Left lobe of liver (tissue), 2 donors: ENCODE data around the gene LDHB. TPM values are rescaled to one million over a fixed set of nuclear protein-coding genes. Genes with fewer than 3 reads are reported as not detected.
"Not testable (repeated sequence)": the region's sequence is repeated elsewhere in the genome, so short reads cannot be mapped to it uniquely, and the experiment has no call there.

Source experiments
- ATAC-seq: fragments of 200-7000 bp; cut with Tn5 transposase; one replicate; pipeline ENCODE4 v1.9.1; 2020; ENCODE audit warnings: mild to moderate bottlenecking, moderate library complexity
- DNase-seq: peaks from one replicate; pipeline ENCODE4 v3.0.0-alpha.2; 2020; ENCODE audit warnings: low spot score
- total RNA-seq: library from RNA; stranded (reverse); gene quantifications from one replicate; pipeline ENCODE4 v1.2.1, GENCODE V29; 2021
- donor health status: DM: no; HTN: no; CAD: no; lungs with moderate emphysema.
- donor health status: DM: no; HTN: yes; CAD: no.

The LDHB gene
- total RNA-seq, 1 donor from 2014 or later: 23.2 TPM

DNA sequence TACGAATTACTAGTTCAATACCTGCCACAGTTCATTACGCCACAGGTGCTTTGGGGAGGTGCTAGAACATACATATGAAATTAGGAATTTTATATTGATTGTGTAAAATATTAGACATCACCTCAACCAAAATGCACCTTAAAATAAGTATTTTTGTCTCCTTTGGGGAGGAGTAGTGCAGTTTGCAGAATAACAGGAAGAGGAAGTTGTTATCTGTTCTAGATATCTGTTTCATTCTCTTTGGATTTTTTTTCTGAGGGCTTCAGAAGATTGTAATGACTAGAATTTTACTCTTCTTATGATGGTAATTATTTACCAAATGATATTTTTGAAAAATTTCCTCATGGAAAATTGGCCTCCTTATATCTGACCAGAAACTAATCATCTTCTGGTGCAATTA is 43.1 kb downstream of the LDHB start:
- ATAC-seq: no peak
- DNase-seq: no peak

DNA sequence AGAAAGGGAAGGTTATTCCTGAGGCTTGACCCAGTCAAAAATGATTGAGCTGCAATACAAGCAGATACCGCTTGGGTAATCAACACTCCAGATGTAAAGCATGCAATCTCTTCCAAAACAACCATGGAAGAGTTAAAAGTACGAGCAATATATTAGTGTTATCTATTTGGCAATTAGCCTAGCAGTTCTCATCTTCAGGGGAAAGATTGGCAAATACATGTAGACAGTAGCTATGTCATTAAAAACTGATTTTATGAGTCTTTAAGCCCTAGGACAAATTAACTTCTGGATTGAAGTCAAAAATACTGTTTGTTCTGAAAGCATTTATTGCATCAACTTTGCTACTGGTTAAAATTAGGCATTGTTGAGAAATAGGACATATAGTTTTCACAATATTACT is 43.7 kb downstream of the LDHB start:
- ATAC-seq (peak; percentile 78), DNase-seq (no peak)

DNA sequence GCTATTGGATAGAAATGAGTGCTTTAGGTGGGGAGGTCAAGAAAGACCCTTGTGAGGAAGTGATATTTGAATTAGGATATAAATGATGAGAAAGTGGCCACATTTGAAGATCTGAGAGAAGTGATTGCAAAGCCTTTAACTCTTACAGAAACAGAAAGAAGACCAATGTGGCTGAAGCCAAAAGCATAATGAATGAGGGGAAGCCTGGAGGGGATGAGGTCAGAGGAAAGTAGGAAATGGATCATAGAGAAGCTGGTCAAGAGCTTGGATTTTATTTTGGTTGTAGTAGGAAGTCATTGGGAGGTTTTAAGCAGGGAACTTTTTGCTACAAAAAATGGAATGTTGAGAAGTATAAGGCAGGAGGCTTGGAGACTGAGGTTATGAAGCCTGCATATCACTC is 49.4 kb downstream of the LDHB start:
- DNase-seq (no peak), ATAC-seq (no peak)

DNA sequence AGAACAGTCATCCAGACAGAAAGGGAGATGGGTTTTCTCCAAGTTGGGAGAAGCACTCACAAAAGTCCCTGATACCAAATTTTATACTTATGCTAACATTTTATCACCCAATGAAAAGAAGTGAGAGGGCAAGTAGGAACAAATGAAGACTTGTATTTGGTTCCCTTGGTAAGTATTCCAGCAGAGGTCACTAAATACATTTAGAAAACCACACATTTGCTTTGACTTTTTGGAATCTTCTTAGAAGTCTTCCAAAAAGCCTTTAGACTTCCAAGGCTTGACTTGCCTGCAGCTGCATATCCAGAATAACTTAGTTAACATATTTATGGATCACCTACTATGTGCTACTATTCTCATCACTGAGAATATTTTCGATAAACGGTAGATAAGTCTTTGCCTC is 49.9 kb downstream of the LDHB start:
- ATAC-seq (peak; percentile 45), DNase-seq (no peak)

DNA sequence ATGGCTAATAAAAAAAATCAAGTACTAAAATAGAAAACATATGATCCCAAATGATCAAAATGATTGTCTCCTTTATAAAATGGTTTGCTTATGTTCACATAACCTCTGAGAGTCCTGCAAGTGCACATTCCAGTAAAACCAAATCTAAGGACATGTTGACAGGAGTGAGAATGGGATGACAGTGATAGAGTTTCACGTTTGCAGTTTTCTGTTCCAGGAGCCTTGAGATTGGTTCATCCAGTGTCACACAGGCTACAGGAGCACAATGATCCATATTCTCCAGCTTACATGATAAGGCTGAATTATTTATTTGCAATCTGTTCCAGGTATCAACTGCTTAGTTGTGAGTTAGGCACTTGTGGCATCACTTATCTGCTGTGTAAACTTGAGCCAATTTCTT is 51.5 kb downstream of the LDHB start:
- DNase-seq (no peak), ATAC-seq (no peak)

DNA sequence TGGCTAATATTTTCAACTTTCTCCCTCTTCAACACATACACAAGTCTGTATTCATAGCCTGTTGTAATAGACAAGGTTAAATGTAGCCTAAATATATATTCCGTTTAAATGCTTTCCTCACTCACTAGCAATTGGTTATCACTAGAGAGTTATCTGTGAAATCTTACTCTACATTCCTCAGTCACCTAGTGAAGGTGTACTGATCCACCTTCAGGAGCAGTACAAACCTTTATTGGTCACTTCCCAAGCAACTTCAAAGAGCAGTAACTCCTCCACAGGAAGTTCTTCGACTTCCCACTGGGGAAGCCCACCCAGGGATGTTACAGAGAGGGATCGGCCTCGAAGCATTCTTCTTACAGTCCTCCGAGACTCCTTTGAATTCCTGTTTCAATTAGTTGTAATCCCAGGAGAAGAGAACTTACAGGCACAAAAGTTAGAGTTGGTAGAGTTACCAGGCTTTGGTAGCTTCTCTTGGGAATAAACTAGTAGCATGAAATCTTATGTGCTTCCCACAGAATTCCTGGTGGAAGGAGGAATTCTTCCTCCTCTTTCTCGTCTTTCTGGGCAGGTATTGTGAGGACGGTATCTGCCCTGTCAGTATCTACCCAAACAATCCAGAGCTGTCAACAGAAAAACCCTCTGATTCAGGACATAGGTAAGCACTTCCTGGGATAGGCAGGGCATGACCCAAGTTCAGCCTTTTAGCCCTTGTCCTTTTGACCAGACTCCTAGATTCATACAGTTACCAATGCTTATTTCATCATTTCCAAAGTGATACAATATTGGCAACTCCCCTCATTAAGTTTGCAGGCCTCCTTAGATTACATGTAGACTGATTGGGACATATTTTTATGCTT is 53.2 kb downstream of the LDHB start, which contains the start of gene GYS2:
GYS2 (minus strand) TSS at position 603 of the 857 bp plus-strand sequence; CDS start at position 348, 255 bp downstream.
- DNase-seq (peak; percentile 70), ATAC-seq (peak; percentile 87)

DNA sequence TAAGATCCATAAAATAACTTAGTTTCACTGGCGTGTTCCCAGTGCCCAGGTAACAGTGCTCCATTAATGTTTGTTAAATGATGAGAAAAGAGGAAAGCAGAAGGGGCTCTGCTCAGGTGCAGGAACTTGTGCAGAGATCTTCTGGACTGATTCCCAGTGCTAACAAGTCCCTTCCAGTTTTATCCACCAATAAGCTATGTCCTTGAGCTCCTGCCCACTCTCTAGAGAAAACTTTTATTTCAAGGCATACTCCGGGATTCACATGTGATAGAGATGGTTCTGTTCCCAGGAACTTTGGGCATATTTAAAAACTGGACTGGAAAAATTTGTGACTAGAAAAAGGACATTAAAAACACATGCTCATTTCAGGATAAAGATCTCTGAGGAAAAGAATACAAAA is 54.9 kb downstream of the LDHB start:
- ATAC-seq (peak; percentile 22), DNase-seq (no peak)

DNA sequence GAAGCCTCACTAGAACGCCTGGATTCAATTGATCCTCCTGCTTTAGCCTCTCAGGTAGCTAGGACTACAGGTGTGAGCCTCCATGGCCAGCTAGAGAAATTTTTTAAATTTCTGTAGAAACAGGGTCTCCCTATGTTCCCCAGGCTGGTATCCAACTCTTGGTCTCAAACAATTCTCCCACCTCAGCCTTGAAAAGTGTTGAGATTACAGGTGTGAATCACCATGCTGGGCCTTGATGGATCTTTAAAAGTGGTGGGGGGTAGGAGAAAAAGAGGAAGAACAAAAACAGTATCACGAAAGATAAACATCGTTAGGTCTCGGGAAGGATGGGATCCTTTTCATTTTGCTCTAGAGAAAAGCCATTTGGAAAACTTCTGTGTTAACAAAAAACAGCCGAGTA is 57.4 kb downstream of the LDHB start:
- DNase-seq (no peak), ATAC-seq (no peak)

DNA sequence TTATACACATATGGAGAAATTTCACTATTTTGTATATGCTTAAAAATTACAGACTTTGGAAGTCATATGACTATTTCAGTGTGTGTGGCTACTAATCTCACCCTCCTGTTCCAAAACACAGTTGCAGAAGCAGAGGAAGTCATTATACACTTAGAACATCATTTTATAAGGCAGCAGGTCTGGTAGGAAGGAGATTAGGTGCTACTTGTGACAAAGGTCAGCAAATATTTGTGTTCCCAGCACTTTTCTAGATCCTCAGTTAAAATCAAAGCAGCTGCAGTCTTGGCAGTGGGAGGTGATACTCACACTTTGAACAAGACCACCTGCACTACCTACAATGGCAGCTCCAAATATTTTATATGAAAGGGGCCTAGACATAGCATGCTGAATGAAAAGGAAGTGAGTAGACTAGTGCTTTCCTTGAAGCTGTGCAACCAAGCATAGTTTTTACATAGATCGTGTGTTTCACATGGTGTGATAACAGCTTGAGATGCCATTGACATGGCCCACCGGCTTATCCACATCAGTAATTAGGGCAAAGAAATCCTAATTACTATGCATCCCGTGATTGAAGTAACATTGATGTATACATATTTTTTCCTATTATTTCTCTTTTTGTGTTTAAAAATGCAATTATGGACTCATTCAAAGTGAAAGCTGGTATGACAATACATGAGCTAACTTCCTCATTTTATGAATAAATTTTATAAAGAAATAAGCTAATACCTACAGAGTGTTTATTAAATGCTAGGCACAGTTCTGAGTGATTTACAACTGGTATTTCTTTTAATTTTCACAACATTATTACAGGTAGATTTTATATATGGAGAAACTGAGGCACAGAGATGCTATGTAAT is 58.3 kb downstream of the LDHB start:
- DNase-seq: no peak
- peak; percentile 31 for ATAC-seq

DNA sequence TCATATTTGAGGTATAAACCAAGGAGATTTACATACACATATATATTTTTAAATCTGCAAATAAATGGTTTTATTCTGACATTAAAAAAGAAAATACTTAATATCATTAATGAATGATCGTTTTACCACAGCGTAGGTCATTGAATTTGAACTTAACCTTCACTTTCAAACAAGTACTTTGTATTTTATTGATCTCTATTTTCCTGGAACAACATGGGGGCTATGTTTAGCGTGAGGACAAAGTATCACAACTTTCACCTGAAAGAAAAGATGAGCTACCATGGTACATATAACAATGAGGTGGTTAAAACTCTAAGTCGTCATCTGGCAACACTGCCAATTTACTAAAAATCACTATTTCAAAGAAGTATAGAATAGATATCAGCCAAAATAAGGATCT is 59.0 kb downstream of the LDHB start:
- DNase-seq: no peak
- ATAC-seq: peak; percentile 61

DNA sequence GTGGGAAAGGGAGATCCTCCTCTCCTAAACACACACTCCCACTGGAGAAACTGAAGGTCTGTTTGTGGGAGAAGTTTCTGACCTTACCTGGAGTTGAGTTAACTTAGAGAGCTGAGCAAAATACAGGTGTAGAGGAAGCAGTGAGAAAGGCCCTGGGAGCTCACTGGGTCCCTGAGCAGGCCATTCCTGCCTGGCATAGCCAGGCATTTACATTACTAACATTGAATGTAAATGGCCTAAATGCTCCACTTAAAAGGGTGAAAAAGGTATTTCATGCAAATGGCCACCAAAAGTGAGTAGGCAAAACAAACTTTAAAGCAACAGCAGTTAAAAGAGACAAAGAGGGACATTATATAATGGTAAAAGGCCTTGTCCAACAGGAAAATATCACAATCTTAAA is 62.3 kb downstream of the LDHB start:
- ATAC-seq, DNase-seq: not testable (repeated sequence)

DNA sequence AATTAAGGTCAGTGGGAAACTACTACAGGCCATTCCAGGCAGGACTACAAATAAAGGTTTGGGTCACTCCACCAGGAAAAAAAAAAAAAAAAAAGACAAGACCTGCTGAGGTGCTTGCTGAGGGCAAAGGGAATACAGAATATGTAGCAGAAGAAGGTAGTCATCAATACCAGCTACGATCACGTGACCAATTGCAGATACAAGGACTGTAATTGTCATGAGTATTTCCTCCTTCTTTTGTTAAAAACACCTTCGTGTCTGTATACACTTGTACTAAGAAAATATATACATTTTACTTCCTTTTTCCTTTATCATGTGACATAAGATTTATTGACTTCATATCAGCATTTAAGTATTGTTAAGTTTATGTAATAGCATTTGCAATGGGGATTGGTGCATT is 72.2 kb downstream of the LDHB start:
- DNase-seq: no peak
- no peak for ATAC-seq

Other genes starting within 250 kb of the LDHB start
- gene PYROXD1, start 220.2 kb downstream of the LDHB start, total RNA-seq: 6.8 TPM
- 8.1 TPM for gene RECQL, start 156.2 kb downstream of the LDHB start, total RNA-seq
- 16.8 TPM for gene GOLT1B, start 156.1 kb downstream of the LDHB start, total RNA-seq
- gene SPX, start 131.5 kb downstream of the LDHB start, total RNA-seq: 0.23 TPM
- 40.9 TPM for gene GYS2, start 53.0 kb downstream of the LDHB start, total RNA-seq
- 26.0 TPM for gene KCNJ8, start 116.9 kb upstream of the LDHB start, total RNA-seq